Activated CD4-positive, alpha-beta T cell treated with anti-CD3 and anti-CD28 coated beads, Interleukin-10, Interleukin-2, amounts not matched to agents 100 ng/mL and 50 ng/mL, durations not matched to agents 16 hours and 8 hours (primary cell): ENCODE measurements around the gene SSR2.

Experiments used
- DNase-seq: peaks from one replicate; pipeline ENCODE4 v3.0.0-alpha.2; 2020

SSR2 gene

DNA sequence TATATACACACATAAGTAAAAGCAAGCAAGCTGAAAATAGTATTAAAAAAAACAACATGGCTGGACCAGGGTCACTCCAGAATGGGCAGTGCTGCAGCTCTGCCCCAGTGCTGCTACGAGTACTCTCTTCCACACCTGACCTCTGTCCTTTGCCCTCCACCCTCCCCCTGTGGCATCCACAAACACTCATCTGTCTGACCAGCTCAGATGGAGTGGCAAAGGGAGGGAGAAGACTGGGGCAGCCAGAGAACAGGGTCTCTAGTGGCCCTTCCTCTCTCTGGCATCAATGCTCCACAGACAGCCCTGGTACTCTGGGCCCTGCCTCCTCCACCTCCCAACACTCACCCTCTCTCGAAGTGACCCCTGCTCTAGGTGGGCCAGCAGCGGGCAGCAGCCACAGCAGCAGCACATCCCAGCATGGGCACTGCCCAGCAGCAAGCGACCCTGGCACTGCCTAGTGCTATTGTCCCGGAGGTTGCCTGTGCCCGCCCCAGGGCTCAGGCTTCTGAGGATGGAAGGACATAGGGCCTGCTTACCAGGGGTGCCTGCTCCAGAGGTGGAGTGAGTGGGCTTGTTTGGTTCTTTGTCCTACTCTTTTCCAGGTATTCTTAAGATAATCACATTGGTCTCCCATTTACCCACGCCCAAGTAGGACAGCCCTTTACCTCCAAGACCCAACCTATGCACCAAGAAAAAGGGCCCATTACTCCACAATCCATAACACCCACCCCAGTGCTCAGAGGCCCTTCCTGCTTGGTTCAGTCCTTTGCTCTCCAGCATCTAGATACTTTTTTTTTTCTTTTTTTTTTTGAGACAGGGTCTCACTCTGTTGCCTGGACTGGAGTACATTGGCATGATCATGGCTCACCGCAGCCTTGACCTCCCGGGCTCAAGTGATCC lies 48.6 kb downstream of the SSR2 start:
- DNase-seq = no peak

DNA sequence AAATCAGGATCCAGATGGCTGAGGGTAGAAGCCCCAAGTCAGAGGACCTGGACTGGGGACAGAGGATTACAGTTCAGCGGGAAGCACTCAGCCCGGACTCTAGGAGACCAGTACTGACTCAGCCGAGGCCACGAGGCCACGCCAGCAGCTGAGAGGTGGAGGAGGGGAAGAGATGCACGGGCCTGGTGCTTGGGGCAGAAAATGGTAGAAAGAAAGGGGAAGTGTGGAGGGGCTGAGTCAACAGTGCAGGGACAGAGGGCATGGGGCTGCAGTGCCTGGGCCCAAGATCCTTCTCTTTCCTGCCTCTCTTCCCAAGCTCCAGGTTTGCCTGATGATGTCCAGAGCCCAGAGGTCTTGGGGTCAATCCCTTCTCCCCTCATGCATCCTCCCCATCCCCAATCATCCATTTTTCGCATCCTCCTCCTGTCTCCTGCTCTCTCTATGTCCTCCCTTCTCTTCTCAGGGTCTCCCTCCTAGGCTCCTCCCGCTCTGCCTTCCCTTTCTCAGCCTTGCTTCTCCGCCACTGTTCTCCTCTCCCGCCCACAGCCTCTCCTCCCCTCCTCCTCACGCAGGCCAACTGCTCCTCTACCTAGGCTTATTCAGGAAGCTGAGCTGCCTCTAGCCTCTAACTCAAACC lies 50.1 kb downstream of the SSR2 start:
- peak; percentile 50 for DNase-seq

DNA sequence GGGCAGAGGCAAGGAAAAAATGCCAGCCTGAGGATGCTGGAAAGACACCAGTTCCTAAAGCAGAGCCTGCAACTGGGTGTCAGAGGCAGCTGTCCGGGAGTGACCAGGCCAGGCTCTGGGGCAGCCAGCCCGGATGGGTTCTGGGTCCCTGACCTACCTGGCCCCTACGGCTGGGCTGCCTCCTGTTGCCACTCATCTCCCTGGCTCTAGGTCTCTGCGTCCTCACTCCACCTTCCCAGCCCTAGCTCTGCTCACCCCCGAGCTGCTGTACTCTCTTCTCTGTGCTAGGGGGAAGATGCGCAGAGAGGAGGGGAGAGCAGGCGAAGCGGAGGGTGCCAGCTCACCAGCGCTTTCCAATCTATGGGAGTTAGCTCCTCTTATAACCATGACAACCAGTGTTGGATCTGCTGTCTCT lies 51.4 kb downstream of the SSR2 start:
- DNase-seq = no peak

DNA sequence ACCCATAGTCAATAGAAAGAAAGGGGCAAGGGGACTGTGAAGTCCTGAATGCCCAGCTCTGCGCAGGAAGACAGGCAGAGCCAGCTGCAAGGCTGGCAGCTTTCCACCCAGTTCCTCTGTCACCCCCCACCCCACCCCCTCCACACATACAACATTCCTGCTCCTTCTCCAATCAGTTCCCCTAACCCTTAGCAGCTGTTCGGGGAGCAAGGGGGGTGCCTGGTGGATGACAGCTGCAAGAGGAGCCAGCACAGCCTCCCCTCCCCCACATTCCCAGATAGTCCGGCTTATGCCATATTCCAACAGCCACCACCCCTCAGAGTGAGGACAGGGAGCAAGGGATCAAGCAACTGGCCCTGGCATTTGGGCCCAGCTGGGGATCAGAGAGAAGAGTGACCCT lies 52.1 kb downstream of the SSR2 start:
- DNase-seq = no peak

DNA sequence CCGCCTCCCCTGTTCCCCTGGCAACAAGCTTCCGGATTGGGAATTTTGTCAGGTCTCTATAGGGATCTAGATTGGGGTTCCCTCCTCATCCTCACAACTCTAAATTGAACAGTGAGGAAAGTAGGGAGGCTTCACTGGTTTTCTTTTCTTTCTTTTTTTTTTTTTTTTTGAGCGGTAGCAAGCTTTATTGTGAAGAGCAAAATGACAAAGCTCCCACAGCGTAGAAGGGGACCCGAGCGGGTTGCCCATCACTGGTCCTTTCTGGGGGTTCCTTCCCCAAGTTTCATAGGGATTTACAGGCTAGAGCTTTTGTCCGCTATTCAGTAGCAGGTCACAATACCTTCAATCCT lies 52.7 kb downstream of the SSR2 start:
- no peak for DNase-seq

DNA sequence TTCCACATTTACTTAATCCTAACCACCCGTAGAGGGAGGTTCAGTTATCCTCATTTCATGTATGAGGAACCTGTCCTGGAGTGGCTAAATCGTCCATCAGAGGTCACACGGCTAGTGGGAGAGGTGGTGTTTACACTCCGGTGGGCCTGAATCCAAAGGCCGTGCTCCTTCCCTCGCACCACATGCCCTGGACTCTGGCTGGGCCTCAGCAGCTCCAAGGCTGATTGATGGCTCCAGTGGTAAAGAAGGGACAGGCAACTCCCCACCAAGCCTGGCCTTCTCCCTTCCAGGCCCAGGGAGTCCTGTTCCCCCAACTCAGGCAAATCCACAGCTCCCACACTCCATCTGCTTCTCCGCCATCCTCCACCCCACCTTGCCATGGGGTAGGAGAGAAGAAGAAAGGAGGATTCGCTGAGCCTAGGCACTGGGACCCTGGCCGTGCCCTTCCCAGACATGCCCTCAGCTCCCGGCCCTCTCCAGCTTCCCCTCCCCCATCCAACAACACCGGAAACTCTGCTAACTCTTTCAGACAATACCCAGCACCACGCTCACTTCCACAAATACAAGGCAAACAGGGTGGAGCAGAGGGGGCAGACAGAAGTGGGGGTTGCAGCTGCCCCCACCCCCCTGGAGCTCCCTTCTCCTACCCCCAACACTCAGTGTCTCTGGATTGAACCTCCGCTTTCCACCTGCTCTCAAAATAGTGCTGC lies 53.3 kb downstream of the SSR2 start:
- DNase-seq = peak; percentile 23

DNA sequence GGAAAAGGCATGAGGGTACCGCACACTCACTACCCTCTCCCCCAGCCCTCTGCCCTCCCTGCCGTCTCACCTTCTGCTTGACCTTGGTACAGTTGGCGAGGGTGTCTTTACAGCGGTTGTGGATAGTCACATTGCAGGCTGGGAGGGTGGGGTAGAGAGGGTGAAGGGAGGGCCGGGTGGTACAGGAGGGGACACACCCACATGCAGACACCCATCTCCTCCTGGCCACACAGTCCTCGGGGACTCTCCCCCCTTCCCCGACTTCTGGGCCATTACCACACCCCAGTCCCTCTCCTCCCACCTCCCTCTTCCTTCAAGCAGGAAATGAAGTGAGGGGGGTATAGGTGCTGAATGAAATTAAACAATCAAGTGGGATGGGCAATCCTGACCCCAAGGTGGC lies 54.0 kb downstream of the SSR2 start:
- no peak for DNase-seq

DNA sequence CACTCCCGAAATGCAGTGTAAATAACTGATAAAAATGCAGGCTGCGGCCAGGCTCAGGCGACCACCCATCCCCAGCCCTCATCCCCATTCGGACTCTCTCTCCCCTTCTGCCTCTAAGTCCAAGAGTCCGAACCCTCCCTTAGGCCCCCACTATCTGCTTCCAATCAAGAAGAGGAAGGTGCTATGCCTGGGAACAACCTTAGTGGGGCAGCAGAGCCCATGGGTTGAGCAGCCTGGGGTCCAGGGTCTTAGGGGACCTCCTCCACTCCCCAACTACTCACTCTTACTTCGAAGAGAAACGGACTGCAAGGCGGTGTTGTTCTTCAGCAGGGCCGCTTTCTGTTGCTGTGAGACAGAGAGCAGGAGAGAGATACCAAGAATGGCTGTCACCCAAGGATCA lies 54.6 kb downstream of the SSR2 start:
- no peak for DNase-seq

DNA sequence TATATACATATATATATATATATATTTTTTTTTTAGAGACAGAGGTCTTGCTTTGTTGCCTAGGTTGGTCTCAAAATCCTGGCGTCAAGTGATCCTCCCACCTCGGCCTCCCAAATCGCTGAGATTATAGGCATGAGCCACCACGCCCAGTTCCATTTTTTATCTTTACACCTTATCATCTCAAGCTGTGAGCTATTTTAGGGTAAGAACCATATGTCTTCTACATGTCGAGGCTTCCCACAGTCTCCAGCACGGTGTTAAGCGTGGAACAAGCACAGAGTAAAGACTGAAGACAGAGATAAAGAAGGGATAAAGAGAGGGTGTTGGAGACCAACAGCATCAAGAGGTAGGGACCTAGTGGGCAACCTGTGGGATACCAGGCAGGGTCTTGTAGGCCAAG lies 56.6 kb downstream of the SSR2 start:
- DNase-seq = no peak

DNA sequence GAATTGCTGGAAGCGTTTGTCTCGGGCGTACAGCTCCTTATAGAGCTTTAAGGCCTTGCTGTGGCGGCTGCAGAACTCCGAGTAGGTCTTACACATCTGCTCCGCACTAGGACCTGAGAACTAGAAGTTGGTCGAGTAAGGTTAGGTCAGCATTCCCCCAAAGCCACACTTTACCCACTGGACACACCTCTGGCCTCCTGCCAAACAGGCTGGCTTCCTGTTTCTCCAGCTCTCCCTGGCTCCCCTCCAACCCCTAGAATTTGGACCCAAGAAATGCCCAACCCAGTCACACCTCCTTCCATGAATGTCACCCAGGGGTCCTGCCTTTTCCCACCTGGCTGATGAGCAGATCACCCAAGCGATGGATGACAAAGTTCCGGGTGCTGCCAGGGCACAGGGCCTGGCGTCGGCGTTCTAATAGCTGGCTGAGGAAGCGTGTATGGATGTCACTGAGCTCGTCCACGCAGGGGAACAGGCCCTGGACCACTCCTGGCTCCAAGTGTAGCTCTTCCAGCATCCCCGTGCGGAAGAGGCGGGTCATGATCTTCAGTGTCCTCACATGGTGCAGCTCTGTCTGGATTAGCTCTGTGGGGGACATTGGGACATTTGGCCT lies 58.0 kb downstream of the SSR2 start:
- no peak for DNase-seq

DNA sequence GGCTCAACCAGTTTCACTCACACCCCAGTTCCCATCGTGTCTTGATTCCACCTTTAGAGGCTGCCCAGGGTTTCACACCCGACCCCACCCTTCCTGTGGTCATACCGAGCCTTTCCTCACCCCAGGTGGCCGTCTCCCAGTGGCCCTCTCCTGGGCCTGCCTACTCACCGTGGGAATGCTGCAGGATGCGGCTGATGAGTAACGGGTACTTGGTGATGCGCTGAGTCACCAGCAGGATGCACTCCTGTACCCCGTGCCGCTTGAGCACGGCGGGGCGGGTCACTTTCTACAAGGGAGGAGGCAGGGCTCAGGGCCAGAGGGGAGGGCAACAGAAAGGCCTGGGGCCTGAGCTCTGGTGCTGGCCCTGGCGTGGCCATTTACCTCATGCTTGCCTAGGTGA lies 58.8 kb downstream of the SSR2 start:
- peak; percentile 51 for DNase-seq

DNA sequence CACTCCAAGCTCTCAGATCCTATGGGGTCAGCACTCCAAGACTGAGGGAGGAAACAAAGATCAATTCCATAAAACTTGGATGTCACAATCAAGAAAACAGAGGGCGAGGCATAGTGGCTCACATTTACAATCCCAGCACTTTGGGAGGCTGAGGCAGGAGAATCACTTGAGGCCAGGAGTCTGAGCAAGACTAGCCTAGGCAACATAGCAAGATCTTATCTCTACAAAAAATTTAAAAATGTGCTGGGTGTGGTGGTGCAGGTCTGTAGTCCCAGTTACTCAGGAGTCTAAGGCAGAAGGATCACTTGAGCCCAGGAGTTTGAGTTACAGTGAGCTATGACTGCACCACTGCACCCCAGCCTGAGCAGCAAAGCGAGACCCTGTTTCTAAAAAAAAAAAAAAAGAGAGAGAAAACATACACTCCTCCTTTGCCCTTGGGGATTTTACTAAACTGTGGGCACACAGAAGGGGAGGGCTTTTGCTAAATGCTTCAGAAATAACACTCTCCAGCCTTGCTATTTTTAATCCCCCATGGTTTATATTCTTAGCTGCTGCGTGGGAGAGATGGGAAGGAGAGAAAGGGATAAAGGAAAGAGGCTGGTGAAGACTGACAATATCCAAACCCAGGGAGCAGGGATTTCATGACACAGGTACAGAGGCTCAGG lies 60.5 kb downstream of the SSR2 start:
- no peak for DNase-seq
